Measurements from ENCODE around the gene PPP2R3C.
A peak's percentile ranks its signal among the peaks of the same experiment; 100 is the strongest.
"Not testable (repeated sequence)": the region's sequence is repeated elsewhere in the genome, so short reads cannot be mapped to it uniquely, and the experiment has no call there.

The PPP2R3C gene

GRCh38 chr14:35121887-35122695 lies at the start of gene PPP2R3C, which contains the start of gene PRORP:
Gene PPP2R3C, minus strand, starts transcription at chr14:35121990. Its CDS starts 31 bp downstream, at chr14:35121959.
Gene PRORP, plus strand, starts transcription at chr14:35122552. Its CDS starts 694 bp downstream, at chr14:35123246.
- DNase-seq, result peak; percentile 97

- DNase-seq, result no peak
Measured at GRCh38 chr14:35167496-35167895, 45.7 kb upstream of the PPP2R3C start.

GRCh38 chr14:35164849-35165248 lies 43.1 kb upstream of the PPP2R3C start:
- no peak for DNase-seq

- no peak for DNase-seq
Measured at GRCh38 chr14:35163384-35163783, 41.6 kb upstream of the PPP2R3C start.

- no peak for DNase-seq
Measured at GRCh38 chr14:35161231-35161630, 39.4 kb upstream of the PPP2R3C start.

- no peak for DNase-seq
Measured at GRCh38 chr14:35159742-35160409, 38.1 kb upstream of the PPP2R3C start.

GRCh38 chr14:35158951-35159653 lies 37.3 kb upstream of the PPP2R3C start:
- no peak for DNase-seq

- DNase-seq, result no peak
Measured at GRCh38 chr14:35158491-35158890, 36.7 kb upstream of the PPP2R3C start.

GRCh38 chr14:35155962-35156361 lies 34.2 kb upstream of the PPP2R3C start:
- peak; percentile 8 for DNase-seq

GRCh38 chr14:35154016-35154415 lies 32.2 kb upstream of the PPP2R3C start:
- no peak for DNase-seq

- DNase-seq, result not testable (repeated sequence)
Measured at GRCh38 chr14:35152531-35152930, 30.7 kb upstream of the PPP2R3C start.

GRCh38 chr14:35149239-35149638 lies 27.4 kb upstream of the PPP2R3C start:
- no peak for DNase-seq

- DNase-seq, result no peak
Measured at GRCh38 chr14:35147711-35148110, 25.9 kb upstream of the PPP2R3C start.

GRCh38 chr14:35147186-35147585 lies 25.4 kb upstream of the PPP2R3C start:
- DNase-seq, result no peak

- DNase-seq, result no peak
Measured at GRCh38 chr14:35146711-35147149, 24.9 kb upstream of the PPP2R3C start.

- DNase-seq, result no peak
Measured at GRCh38 chr14:35144029-35144428, 22.2 kb upstream of the PPP2R3C start.

GRCh38 chr14:35140718-35141581 lies 19.2 kb upstream of the PPP2R3C start:
- peak; percentile 39 for DNase-seq

- no peak for DNase-seq
Measured at GRCh38 chr14:35138585-35138984, 16.8 kb upstream of the PPP2R3C start.

- no peak for DNase-seq
Measured at GRCh38 chr14:35134329-35135123, 12.7 kb upstream of the PPP2R3C start.

GRCh38 chr14:35133542-35134328 lies 11.9 kb upstream of the PPP2R3C start:
- DNase-seq, result no peak

- DNase-seq, result no peak
Measured at GRCh38 chr14:35124127-35124526, 2.3 kb upstream of the PPP2R3C start.

Measured in eye (tissue), 1 donor.